Measurements from ENCODE around the gene ABITRAM.

ABITRAM gene

DNA sequence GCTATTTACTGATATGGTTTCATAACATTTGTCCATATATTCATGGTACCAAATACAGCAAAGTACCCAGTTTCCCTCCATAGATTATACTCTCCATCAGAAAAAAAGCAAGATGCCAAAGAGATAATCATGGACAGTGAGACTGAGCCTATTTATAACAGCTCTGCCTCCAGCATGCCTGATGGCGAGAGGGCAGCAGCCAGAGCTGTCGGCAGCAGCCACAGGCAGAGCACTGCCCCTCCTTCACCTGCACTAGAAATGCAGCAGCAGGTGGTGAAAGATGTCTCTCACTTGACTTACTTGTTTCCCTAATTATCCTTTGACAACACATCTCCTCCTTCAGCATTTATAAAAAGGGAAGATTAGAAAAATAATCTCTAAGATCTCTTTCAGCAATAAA is 46.7 kb downstream of the ABITRAM start:
- in situ Hi-C loops (cut with MboI; ENCODE audit: low pct_unique_long_range_greater_than_20kb, low sequenced_read_pairs, unreplicated experiment): no loop called here
- no peak for DNase-seq (ENCODE audit: low spot score)
- no peak for TF ChIP-seq CTCF (IDR thresholded peaks at IDR 0.05; ENCODE audit: extremely low read depth, insufficient read depth, missing control alignments)

DNA sequence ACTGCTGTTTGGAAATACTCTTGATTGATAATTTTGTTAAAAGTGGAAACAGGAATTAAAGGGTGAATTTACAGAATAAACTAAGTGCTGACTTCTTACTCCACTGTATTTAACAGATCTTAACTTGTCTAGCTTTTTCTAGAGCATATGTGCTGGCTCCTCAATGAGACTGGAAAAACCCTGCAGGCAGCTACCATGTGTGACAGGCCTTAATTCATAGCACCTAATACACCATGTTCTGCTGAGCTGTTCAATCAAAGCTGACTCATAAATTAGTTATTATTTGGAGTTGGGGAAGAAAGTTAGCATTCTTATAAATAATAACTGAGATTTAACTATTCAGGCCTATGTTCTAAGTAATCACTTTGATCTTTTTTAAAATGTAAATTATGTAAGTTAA is 49.7 kb downstream of the ABITRAM start:
- TF ChIP-seq CTCF (IDR thresholded peaks at IDR 0.05; ENCODE audit: extremely low read depth, insufficient read depth, missing control alignments): no peak

More for the DNA sequence above, 49.7 kb downstream of the ABITRAM start:
- in situ Hi-C loops (cut with MboI; ENCODE audit: low pct_unique_long_range_greater_than_20kb, low sequenced_read_pairs, unreplicated experiment): no loop called here
- no peak for DNase-seq (ENCODE audit: low spot score)

Data from GM13977 (cell line).